CD4-positive, CD25-positive, alpha-beta regulatory T cell (primary cell): ENCODE data around the gene SCARB2. TPM values are rescaled to one million over a fixed set of nuclear protein-coding genes. Genes with fewer than 3 reads are reported as not detected.

Experiments
- ATAC-seq, 2 donors: fragments of 150-1000 bp; cut with Tn5 transposase; one replicate each; pipeline ENCODE4 v1.10.0; 2021; ENCODE audit warnings: low read depth in 2 of 2, moderate number of reproducible peaks in 2 of 2, moderate library complexity in 1 of 2
- DNase-seq, 3 donors: peaks; one replicate each; pipeline versions ENCODE4 v3.0.0 to v3.0.0-alpha.2; 2012 to 2022; ENCODE audit warnings: mixed read lengths in 1 of 3
- H3K27ac ChIP-seq: one replicate; pipeline ENCODE4 v1.7.0; 2013; ENCODE audit warnings: mild to moderate bottlenecking, low read length; ENCODE audit not compliant: insufficient read depth, poor library complexity, severe bottlenecking
- H3K27me3 ChIP-seq: one replicate; pipeline ENCODE4 v1.7.0; 2013; ENCODE audit warnings: low read length; ENCODE audit not compliant: control insufficient read depth, insufficient read depth
- H3K36me3 ChIP-seq: one replicate; pipeline ENCODE4 v1.7.0; 2013; ENCODE audit warnings: mild to moderate bottlenecking, low read length, moderate library complexity; ENCODE audit not compliant: control insufficient read depth, insufficient read depth
- H3K4me1 ChIP-seq: 2 replicates; pipeline ENCODE4 v1.7.0; 2013; ENCODE audit warnings: mild to moderate bottlenecking, low read length; ENCODE audit not compliant: insufficient read depth, control insufficient read depth, poor library complexity, severe bottlenecking
- H3K4me3 ChIP-seq: one replicate; pipeline ENCODE4 v1.7.0; 2013; ENCODE audit warnings: low read depth, mild to moderate bottlenecking, low read length, moderate library complexity
- H3K9me3 ChIP-seq, 2 experiments: 1 replicate in 1 of 2; 2 replicates in 1 of 2; pipeline ENCODE4 v1.7.0; 2013; ENCODE audit warnings: low read length in 2 of 2, mild to moderate bottlenecking in 1 of 2, moderate library complexity in 1 of 2; ENCODE audit not compliant: control insufficient read depth in 2 of 2
- H3K27ac Mint-ChIP-seq, 3 donors: one replicate each; pipeline ENCODE4 v1.8.0; 2020 to 2022; ENCODE audit warnings: mild to moderate bottlenecking in 3 of 3, mixed read lengths in 3 of 3, moderate library complexity in 2 of 3
- H3K27me3 Mint-ChIP-seq: one replicate; pipeline ENCODE4 v1.8.0; 2022; ENCODE audit warnings: mild to moderate bottlenecking, mixed read lengths
- H3K36me3 Mint-ChIP-seq: one replicate; pipeline ENCODE4 v1.8.0; 2020; ENCODE audit warnings: mixed read lengths
- H3K4me1 Mint-ChIP-seq, 4 donors: one replicate each; pipeline ENCODE4 v1.8.0; 2020 to 2022; ENCODE audit warnings: mixed read lengths in 4 of 4, mild to moderate bottlenecking in 1 of 4
- H3K4me3 Mint-ChIP-seq, 4 donors: one replicate each; pipeline ENCODE4 v1.8.0; 2020 to 2022; ENCODE audit warnings: mild to moderate bottlenecking in 4 of 4, mixed read lengths in 4 of 4, moderate library complexity in 3 of 4
- H3K9me3 Mint-ChIP-seq, 7 donors: one replicate each; pipeline ENCODE4 v1.8.0; 2020 to 2022; ENCODE audit warnings: mixed read lengths in 7 of 7, mild to moderate bottlenecking in 3 of 7, moderate library complexity in 2 of 7
- polyA plus RNA-seq, 4 donors: library from polyadenylated mRNA; unstranded; fragments of 300-500 nt; fragmentation: Illumina TruSeq; gene quantifications; one replicate each; pipeline ENCODE4 v1.2.3, GENCODE V29; 2021
- total RNA-seq: library from RNA; stranded (reverse); gene quantifications from one replicate; pipeline ENCODE4 v1.2.3, GENCODE V29; 2022

Gene SCARB2
- total and polyA plus RNA-seq, 5 donors from 2014 or later: 8.0 to 21.2 (median 10.6) TPM

GRCh38 chr4:76174216-76174615 is 39.4 kb downstream of the SCARB2 start:
- no peaks in the 10 kb centered on the region for H3K4me1 ChIP-seq
- no peak for DNase-seq
- no peaks in the 10 kb centered on the region for H3K27me3 ChIP-seq
- H3K27ac ChIP-seq: no peak overlapping the region
- H3K4me1 Mint-ChIP-seq: no peaks in the 10 kb centered on the region
- H3K9me3 Mint-ChIP-seq: no peaks in the 10 kb centered on the region
- no peaks in the 10 kb centered on the region for H3K9me3 ChIP-seq
- no peak for ATAC-seq
- H3K4me3 ChIP-seq: no peak overlapping the region
- peaks cover 40% of the 10 kb centered on the region for H3K36me3 Mint-ChIP-seq
- no peaks in the 10 kb centered on the region for H3K27me3 Mint-ChIP-seq
- no peak overlapping the region for H3K4me3 Mint-ChIP-seq
- H3K36me3 ChIP-seq: peaks cover 34% of the 10 kb centered on the region
- H3K27ac Mint-ChIP-seq: no peak overlapping the region

DNA sequence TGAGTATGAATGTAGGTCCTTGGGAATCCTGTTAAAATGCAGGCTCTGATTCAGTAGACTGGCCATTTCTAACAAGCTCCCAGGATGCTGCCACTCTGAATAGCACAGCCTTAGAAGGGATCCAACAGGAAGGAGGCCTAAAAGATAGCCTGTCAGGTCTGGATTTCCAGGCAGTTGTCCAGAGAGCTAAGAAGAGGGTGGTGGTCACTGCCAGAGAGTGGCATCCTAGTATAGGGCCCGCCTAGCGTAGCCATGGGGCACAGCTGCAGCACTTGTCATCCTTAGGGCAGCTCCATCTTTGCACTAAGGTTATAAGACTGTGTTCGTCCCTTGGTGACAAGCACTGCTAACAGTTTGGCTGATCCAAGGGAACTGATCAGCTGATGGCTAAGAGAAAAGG is 44.9 kb downstream of the SCARB2 start:
- Mint-ChIP-seq H3K9me3 (no peaks in the 10 kb centered on the region), H3K4me1 (no peaks in the 10 kb centered on the region), H3K27me3 (no peaks in the 10 kb centered on the region), H3K4me3 (no peak overlapping the region), H3K36me3 (peaks cover 39% of the 10 kb centered on the region), H3K27ac (no peak overlapping the region)
- Histone ChIP-seq H3K4me3 (no peak overlapping the region), H3K27me3 (no peaks in the 10 kb centered on the region), H3K4me1 (no peaks in the 10 kb centered on the region), H3K9me3 (no peaks in the 10 kb centered on the region), H3K36me3 (peaks cover 42% of the 10 kb centered on the region), H3K27ac (no peak overlapping the region)
- ATAC-seq: no peak
- DNase-seq: no peak

GRCh38 chr4:76166480-76166879 is 47.1 kb downstream of the SCARB2 start:
- Mint-ChIP-seq H3K27ac (no peak overlapping the region), H3K27me3 (no peaks in the 10 kb centered on the region), H3K4me3 (no peak overlapping the region), H3K4me1 (no peaks in the 10 kb centered on the region), H3K36me3 (peaks cover 49% of the 10 kb centered on the region), H3K9me3 (no peaks in the 10 kb centered on the region)
- H3K27ac ChIP-seq: no peak overlapping the region
- no peak overlapping the region for H3K4me3 ChIP-seq
- no peaks in the 10 kb centered on the region for H3K4me1 ChIP-seq
- H3K9me3 ChIP-seq: no peaks in the 10 kb centered on the region
- no peaks in the 10 kb centered on the region for H3K27me3 ChIP-seq
- ATAC-seq (no peak), DNase-seq (no peak)
- peaks cover 38% of the 10 kb centered on the region for H3K36me3 ChIP-seq

GRCh38 chr4:76160355-76160754 is 53.3 kb downstream of the SCARB2 start:
- Mint-ChIP-seq H3K27me3 (no peaks in the 10 kb centered on the region), H3K36me3 (peaks cover 32% of the 10 kb centered on the region), H3K27ac (no peak overlapping the region), H3K9me3 (peaks cover 0 to 2% (median 0%) of the 10 kb centered on the region in 7 donors), H3K4me1 (no peaks in the 10 kb centered on the region), H3K4me3 (no peak overlapping the region)
- Histone ChIP-seq H3K27ac (no peak overlapping the region), H3K36me3 (peaks cover 18% of the 10 kb centered on the region), H3K9me3 (no peaks in the 10 kb centered on the region), H3K27me3 (no peaks in the 10 kb centered on the region), H3K4me1 (no peaks in the 10 kb centered on the region), H3K4me3 (no peak overlapping the region)
- ATAC-seq (no peak), DNase-seq (no peak)

GRCh38 chr4:76156635-76157034 is 57.0 kb downstream of the SCARB2 start:
- Mint-ChIP-seq H3K27me3 (no peaks in the 10 kb centered on the region), H3K4me1 (no peaks in the 10 kb centered on the region), H3K27ac (no peak overlapping the region), H3K36me3 (peaks cover 13% of the 10 kb centered on the region), H3K4me3 (no peak overlapping the region), H3K9me3 (peaks cover 0 to 5% (median 2%) of the 10 kb centered on the region in 7 donors)
- Histone ChIP-seq H3K4me1 (no peaks in the 10 kb centered on the region), H3K27me3 (no peaks in the 10 kb centered on the region), H3K9me3 (no peaks in the 10 kb centered on the region), H3K36me3 (peaks cover 10% of the 10 kb centered on the region), H3K27ac (no peak overlapping the region), H3K4me3 (no peak overlapping the region)
- ATAC-seq: no peak
- DNase-seq: no peak

DNA sequence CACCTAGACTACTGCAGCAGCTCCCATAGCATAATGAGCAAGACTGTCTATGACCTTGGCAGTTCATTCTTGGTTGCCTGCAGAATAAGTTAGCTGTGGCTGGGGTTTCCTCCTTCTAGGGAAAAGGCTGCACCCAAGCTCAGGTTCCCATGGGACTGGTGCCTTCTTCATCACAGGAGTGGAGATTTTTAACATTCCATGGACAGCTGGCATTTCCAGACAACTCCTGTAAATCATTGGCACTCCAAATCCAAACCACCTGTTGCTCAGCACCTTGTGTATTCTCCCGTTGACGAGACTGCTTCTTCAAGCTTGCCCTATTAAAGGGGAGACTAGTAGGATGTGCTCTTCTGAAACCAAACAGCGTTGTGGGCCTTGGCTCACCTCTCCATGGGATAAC is 57.6 kb downstream of the SCARB2 start:
- peaks cover 6% of the 10 kb centered on the region for H3K36me3 Mint-ChIP-seq
- peaks cover 6% of the 10 kb centered on the region for H3K27me3 Mint-ChIP-seq

DNA sequence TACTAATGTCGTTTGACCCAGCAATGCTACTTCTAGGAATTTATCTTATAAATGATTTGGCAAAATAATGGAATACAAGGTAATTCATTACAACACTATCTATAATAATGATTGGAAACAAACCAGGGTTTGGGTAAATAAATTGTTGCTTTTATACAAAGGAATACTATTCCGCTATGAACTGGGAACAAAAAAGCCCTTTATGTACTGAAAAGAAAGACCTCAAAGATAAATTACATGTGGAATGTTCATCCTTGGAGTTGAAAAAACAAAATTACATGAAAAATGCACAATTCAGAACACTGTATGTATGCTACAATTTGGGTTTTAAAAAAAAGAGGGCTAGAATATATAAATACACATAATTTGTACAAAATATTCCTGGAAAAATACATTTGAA is 60.3 kb downstream of the SCARB2 start:
- no peak overlapping the region for H3K27ac ChIP-seq
- Mint-ChIP-seq H3K27me3 (peaks cover 11% of the 10 kb centered on the region), H3K4me3 (no peak overlapping the region), H3K4me1 (peaks cover 7 to 19% (median 9%) of the 10 kb centered on the region in 4 donors), H3K27ac (no peak overlapping the region), H3K9me3 (peaks cover 0 to 7% (median 2%) of the 10 kb centered on the region in 7 donors), H3K36me3 (no peaks in the 10 kb centered on the region)
- no peaks in the 10 kb centered on the region for H3K27me3 ChIP-seq
- no peaks in the 10 kb centered on the region for H3K36me3 ChIP-seq
- no peak for DNase-seq
- H3K4me3 ChIP-seq: no peak overlapping the region
- no peak for ATAC-seq
- H3K9me3 ChIP-seq: no peaks in the 10 kb centered on the region
- peaks cover 11% of the 10 kb centered on the region for H3K4me1 ChIP-seq

More for the DNA sequence above, 57.6 kb downstream of the SCARB2 start:
- Histone ChIP-seq H3K27me3 (no peaks in the 10 kb centered on the region), H3K27ac (no peak overlapping the region), H3K4me1 (no peaks in the 10 kb centered on the region), H3K9me3 (no peaks in the 10 kb centered on the region), H3K4me3 (no peak overlapping the region), H3K36me3 (peaks cover 4% of the 10 kb centered on the region)
- no peak for DNase-seq
- peaks cover 0 to 5% (median 2%) of the 10 kb centered on the region in 7 donors for H3K9me3 Mint-ChIP-seq
- no peak overlapping the region for H3K27ac Mint-ChIP-seq
- no peak overlapping the region for H3K4me3 Mint-ChIP-seq
- no peak for ATAC-seq
- no peaks in the 10 kb centered on the region for H3K4me1 Mint-ChIP-seq

- peaks cover 22 to 50% (median 29%) of the 10 kb centered on the region in 4 donors for H3K4me1 Mint-ChIP-seq
- peaks cover 0 to 5% (median 0%) of the 10 kb centered on the region in 7 donors for H3K9me3 Mint-ChIP-seq
- Histone ChIP-seq H3K4me1 (peaks cover 35% of the 10 kb centered on the region), H3K9me3 (no peaks in the 10 kb centered on the region), H3K36me3 (peaks cover 7% of the 10 kb centered on the region), H3K4me3 (peak within 1 kb of the TSS; percentile 94), H3K27me3 (no peaks in the 10 kb centered on the region), H3K27ac (peak within 1 kb of the TSS; percentile 87)
- DNase-seq (peak; percentile 90 to 98 (median 93)), ATAC-seq (peak; percentile 100)
- peak within 1 kb of the TSS; percentile 97 to 100 (median 98) for H3K4me3 Mint-ChIP-seq
- H3K27me3 Mint-ChIP-seq: peaks cover 11% of the 10 kb centered on the region
- H3K36me3 Mint-ChIP-seq: no peaks in the 10 kb centered on the region
- peak within 1 kb of the TSS; percentile 97 to 98 (median 98) for H3K27ac Mint-ChIP-seq
Observed at GRCh38 chr4:76148142-76148865, 65.3 kb downstream of the SCARB2 start, which contains the start of gene NUP54. TSS of gene NUP54 (minus strand) at chr4:76148397. CDS start at chr4:76148374, 23 bp downstream.
